GM10266 (cell line): ENCODE measurements around the gene SLC8A2.

Experiments
- DNase-seq: peaks from one replicate; pipeline ENCODE4 v3.0.0; 2012; ENCODE audit errors: extremely low spot score
- CTCF ChIP-seq: IDR thresholded peaks from 2 replicates; pipeline ENCODE4 v1.5.1; 2012; ENCODE audit warnings: mild to moderate bottlenecking, low read depth; ENCODE audit not compliant: control insufficient read depth, insufficient read depth; ENCODE audit errors: missing control alignments

Gene SLC8A2

GRCh38 chr19:47503130-47503825, 31.6 kb upstream of the SLC8A2 start:
- no peak for TF ChIP-seq CTCF
- DNase-seq: no peak

- no peak for DNase-seq
- TF ChIP-seq CTCF: no peak
Observed at GRCh38 chr19:47499863-47500830, 28.5 kb upstream of the SLC8A2 start.

- no peak for TF ChIP-seq CTCF
- DNase-seq: no peak
Observed at GRCh38 chr19:47499371-47499770, 27.7 kb upstream of the SLC8A2 start.

GRCh38 chr19:47498561-47498960, 26.9 kb upstream of the SLC8A2 start:
- TF ChIP-seq CTCF: no peak
- no peak for DNase-seq

GRCh38 chr19:47497821-47498520, 26.3 kb upstream of the SLC8A2 start:
- no peak for TF ChIP-seq CTCF

GRCh38 chr19:47497050-47497766, 25.5 kb upstream of the SLC8A2 start:
- TF ChIP-seq CTCF: no peak
- no peak for DNase-seq

More at GRCh38 chr19:47497821-47498520, 26.3 kb upstream of the SLC8A2 start:
- no peak for DNase-seq
